ENCODE results near the gene GGPS1.

DNA sequence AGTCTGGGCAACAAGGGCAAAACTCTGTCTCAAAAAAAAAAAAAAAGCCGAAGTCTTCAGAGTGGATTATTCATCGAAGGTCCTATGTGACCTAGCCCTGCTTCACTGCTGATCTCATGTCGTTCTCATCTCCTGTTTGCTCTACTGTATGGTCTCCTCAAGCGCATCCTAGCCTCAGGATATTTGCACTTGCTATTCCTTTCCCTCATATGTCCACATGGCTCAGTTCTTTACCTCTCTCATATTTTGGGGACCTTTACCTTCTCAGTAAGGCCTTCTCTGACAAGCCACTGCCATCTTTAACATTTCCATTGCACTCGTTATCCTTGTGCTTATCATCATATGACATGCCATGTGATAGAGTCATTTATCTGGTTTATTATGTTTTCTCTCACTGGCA lies 41.4 kb downstream of the GGPS1 start:
- TF ChIP-seq, protein P1, sequence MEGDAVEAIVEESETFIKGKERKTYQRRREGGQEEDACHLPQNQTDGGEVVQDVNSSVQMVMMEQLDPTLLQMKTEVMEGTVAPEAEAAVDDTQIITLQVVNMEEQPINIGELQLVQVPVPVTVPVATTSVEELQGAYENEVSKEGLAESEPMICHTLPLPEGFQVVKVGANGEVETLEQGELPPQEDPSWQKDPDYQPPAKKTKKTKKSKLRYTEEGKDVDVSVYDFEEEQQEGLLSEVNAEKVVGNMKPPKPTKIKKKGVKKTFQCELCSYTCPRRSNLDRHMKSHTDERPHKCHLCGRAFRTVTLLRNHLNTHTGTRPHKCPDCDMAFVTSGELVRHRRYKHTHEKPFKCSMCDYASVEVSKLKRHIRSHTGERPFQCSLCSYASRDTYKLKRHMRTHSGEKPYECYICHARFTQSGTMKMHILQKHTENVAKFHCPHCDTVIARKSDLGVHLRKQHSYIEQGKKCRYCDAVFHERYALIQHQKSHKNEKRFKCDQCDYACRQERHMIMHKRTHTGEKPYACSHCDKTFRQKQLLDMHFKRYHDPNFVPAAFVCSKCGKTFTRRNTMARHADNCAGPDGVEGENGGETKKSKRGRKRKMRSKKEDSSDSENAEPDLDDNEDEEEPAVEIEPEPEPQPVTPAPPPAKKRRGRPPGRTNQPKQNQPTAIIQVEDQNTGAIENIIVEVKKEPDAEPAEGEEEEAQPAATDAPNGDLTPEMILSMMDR (IDR thresholded peaks at IDR 0.05): no peak
- TF ChIP-seq POLR2A (IDR thresholded peaks at IDR 0.05): no peak
- TF ChIP-seq EP300 (IDR thresholded peaks at IDR 0.05): no peak
